B cell (primary cell): ENCODE measurements around the gene C1orf122. TPM values are rescaled to one million over a fixed set of nuclear protein-coding genes. Genes with fewer than 3 reads are reported as not detected.

Source experiments
- ATAC-seq: fragments of 200-7000 bp; cut with Tn5 transposase; one replicate; pipeline ENCODE4 v1.10.0; 2021; ENCODE audit warnings: low read depth, mild to moderate bottlenecking, moderate number of reproducible peaks, moderate library complexity
- CTCF ChIA-PET: fragments of 350-600 bp; sonication (Branson Sonifier 250); formaldehyde crosslinking; loops from one replicate; lab custom pipeline; 2021; ENCODE audit warnings: antibody characterized with exemption, inconsistent platforms; lab: Charles Lee
- POLR2A ChIA-PET: fragments of 350-600 bp; sonication (Branson Sonifier 250); formaldehyde crosslinking; loops from one replicate; lab custom pipeline; 2021; ENCODE audit warnings: antibody characterized with exemption; lab: Charles Lee
- DNase-seq: peaks from one replicate; pipeline ENCODE4 v3.0.0; 2013
- H2AFZ ChIP-seq: 2 replicates; pipeline ENCODE4 v1.6.1; 2012; ENCODE audit warnings: mild to moderate bottlenecking, low read depth, low read length; ENCODE audit not compliant: insufficient read depth, poor library complexity, severe bottlenecking
- H3K27ac ChIP-seq, 2 donors: 1 replicate in 1 of 2; 2 replicates in 1 of 2; pipeline ENCODE4 v1.5.1; 2012 to 2013; ENCODE audit warnings: low read length in 2 of 2, mild to moderate bottlenecking in 2 of 2, moderate library complexity in 1 of 2
- H3K27me3 ChIP-seq, 4 experiments: fragments of 200-600 bp in 1 of 4; sonication (generic) in 1 of 4; replicated peaks in 1 of 4; 1 replicate in 2 of 4; 2 replicates in 2 of 4; pipeline versions ENCODE4 v1.6.1 to v1.7.0; 2013 to 2016; ENCODE audit warnings: low read length in 3 of 4, mild to moderate bottlenecking in 2 of 4, mixed read lengths in 1 of 4, moderate library complexity in 1 of 4; ENCODE audit not compliant: insufficient read depth in 4 of 4, control insufficient read depth in 3 of 4; ENCODE audit errors: control extremely low read depth in 1 of 4
- H3K36me3 ChIP-seq, 2 experiments: replicated peaks in 1 of 2; 1 replicate in 1 of 2; 2 replicates in 1 of 2; pipeline versions ENCODE4 v1.6.1 to v1.7.1; 2013; ENCODE audit warnings: low read length in 1 of 2; ENCODE audit not compliant: insufficient read depth in 2 of 2, control insufficient read depth in 1 of 2; ENCODE audit errors: control extremely low read depth in 1 of 2, extremely low read depth in 1 of 2
- H3K4me1 ChIP-seq, 2 donors: fragments of 200-600 bp in 1 of 2; sonication (generic) in 1 of 2; 1 replicate in 1 of 2; 2 replicates in 1 of 2; pipeline versions ENCODE4 v1.5.1 to v1.6.1; 2013 to 2017; ENCODE audit warnings: low read length in 2 of 2; ENCODE audit not compliant: control insufficient read depth in 2 of 2, insufficient read depth in 2 of 2
- H3K4me2 ChIP-seq: replicated peaks from 2 replicates; pipeline ENCODE3; 2012; ENCODE audit warnings: mild to moderate bottlenecking, low read depth, low read length; ENCODE audit not compliant: poor library complexity, severe bottlenecking
- H3K4me3 ChIP-seq, 5 experiments: fragments of 200-600 bp in 1 of 5; sonication (generic) in 1 of 5; 1 replicate in 3 of 5; 2 replicates in 2 of 5; pipeline versions ENCODE4 v1.5.1 to v1.7.0; 2011 to 2016; ENCODE audit warnings: low read length in 4 of 5, mild to moderate bottlenecking in 4 of 5, low read depth in 2 of 5, control low read depth in 1 of 5, moderate library complexity in 1 of 5; ENCODE audit not compliant: insufficient read depth in 1 of 5; ENCODE audit errors: control extremely low read depth in 1 of 5, extremely low read depth in 1 of 5
- H3K79me2 ChIP-seq: fragments of 200-600 bp; sonication (generic); one replicate; pipeline ENCODE4 v1.6.0; 2016; ENCODE audit warnings: low read length; ENCODE audit not compliant: control insufficient read depth, insufficient read depth
- H3K9ac ChIP-seq: fragments of 200-600 bp; sonication (generic); 2 replicates; pipeline ENCODE4 v1.6.1; 2017; ENCODE audit warnings: mild to moderate bottlenecking, low read length, moderate library complexity
- H3K9me3 ChIP-seq, 3 donors: one replicate each; pipeline versions ENCODE4 v1.6.1 to v1.7.1; 2013; ENCODE audit warnings: low read length in 2 of 3; ENCODE audit not compliant: control insufficient read depth in 2 of 3, insufficient read depth in 1 of 3; ENCODE audit errors: control extremely low read depth in 1 of 3
- H4K20me1 ChIP-seq: 2 replicates; pipeline ENCODE4 v1.6.0; 2012; ENCODE audit warnings: mild to moderate bottlenecking, low read length; ENCODE audit not compliant: insufficient read depth, control insufficient read depth, poor library complexity, severe bottlenecking
- H3K27ac Mint-ChIP-seq: one replicate; pipeline ENCODE4 v1.8.0; 2021; ENCODE audit warnings: mixed read lengths
- H3K27me3 Mint-ChIP-seq: one replicate; pipeline ENCODE4 v1.8.0; 2021; ENCODE audit warnings: mixed read lengths
- H3K4me1 Mint-ChIP-seq: one replicate; pipeline ENCODE4 v1.8.0; 2021; ENCODE audit warnings: mixed read lengths
- H3K4me3 Mint-ChIP-seq: one replicate; pipeline ENCODE4 v1.8.0; 2021; ENCODE audit warnings: mixed read lengths
- H3K9me3 Mint-ChIP-seq: one replicate; pipeline ENCODE4 v1.8.0; 2022; ENCODE audit warnings: mixed read lengths; ENCODE audit not compliant: insufficient read depth
- EZH2 ChIP-seq: IDR thresholded peaks from 2 replicates; pipeline ENCODE4 v1.6.1; 2012; ENCODE audit warnings: borderline replicate concordance, low read depth, mild to moderate bottlenecking, moderate library complexity, low read length; ENCODE audit not compliant: insufficient read depth, poor library complexity, severe bottlenecking
- WGBS: methylation state at CpG from one replicate; pipeline ENCODE4 v1.1.5; 2013; ENCODE audit warnings: missing lambda C conversion rate; ENCODE audit not compliant: insufficient coverage; 5-methylcytosine and 5-hydroxymethylcytosine counted together
- intact Hi-C: fragments of 100-400 bp; cut with micrococcal nuclease; formaldehyde crosslinking; loops from one replicate; pipeline ENCODE4 v1.10.0; 2022
- polyA plus RNA-seq: library from polyadenylated mRNA; depleted of rRNA; stranded (reverse); fragments of >200 nt; gene quantifications from 2 replicates; pipeline ENCODE4 v1.2.3, GENCODE V29; 2012
- total RNA-seq, 2 donors: library from RNA; stranded (reverse); fragments of 120-200 nt in 1 of 2; gene quantifications; 1 replicate in 1 of 2; 2 replicates in 1 of 2; pipeline versions ENCODE4 v1.2.3 to v1.2.4, GENCODE V29; 2013 to 2022
- TF ChIP-seq, protein P1 (sequence below): fragments of 200-600 bp; IDR thresholded peaks from one replicate; pipeline ENCODE4 v1.8.0; 2022; ENCODE audit warnings: antibody characterized with exemption, mild to moderate bottlenecking

C1orf122 gene
- total and polyA plus RNA-seq, 2 donors (not counting 1 experiment from before 2014, with no cell fraction given), result 15.7 to 16.9 TPM

DNA sequence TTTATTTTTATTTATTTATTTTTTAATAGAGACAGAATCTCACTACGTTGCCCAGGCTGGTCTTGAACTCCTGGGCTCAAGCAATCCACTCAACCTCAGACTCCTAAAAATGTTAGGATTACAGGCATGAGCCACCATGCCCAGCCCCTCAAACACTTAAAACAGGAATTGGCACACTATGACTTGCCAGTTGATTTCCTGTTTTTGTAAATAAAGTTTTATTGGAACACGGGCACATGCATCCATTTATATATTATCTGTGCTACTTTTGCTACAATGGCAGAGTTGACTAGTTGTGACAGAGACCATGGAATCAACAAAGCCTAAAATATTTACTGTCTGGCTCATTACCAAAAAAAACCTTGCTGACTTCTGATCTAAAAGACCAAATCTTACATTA, 16.4 kb downstream of the C1orf122 start:
- CTCF ChIA-PET, result interaction anchor here (1.6 kb wide), 1 partner anchor 12 kb away, joined by 6 read pairs; no protein-coding TSS in a partner anchor
- Histone ChIP-seq H3K36me3 (peaks cover 5 to 38% of the 10 kb centered on the region in 2 experiments), H2AFZ (no peak overlapping the region), H3K9me3 (no peaks in the 10 kb centered on the region), H4K20me1 (no peaks in the 10 kb centered on the region), H3K79me2 (peaks cover under 1% of the 10 kb centered on the region), H3K9ac (no peak overlapping the region), H3K27ac (no peak overlapping the region), H3K4me1 (peaks cover 6 to 13% of the 10 kb centered on the region in 2 donors), H3K27me3 (no peaks in the 10 kb centered on the region), H3K4me3 (no peak overlapping the region), H3K4me2 (no peak overlapping the region)
- DNase-seq, result no peak
- intact Hi-C loops, result no loop called here
- WGBS, result no CpG with 5 or more reads among the region's 2 CpGs
- TF ChIP-seq, protein P1, sequence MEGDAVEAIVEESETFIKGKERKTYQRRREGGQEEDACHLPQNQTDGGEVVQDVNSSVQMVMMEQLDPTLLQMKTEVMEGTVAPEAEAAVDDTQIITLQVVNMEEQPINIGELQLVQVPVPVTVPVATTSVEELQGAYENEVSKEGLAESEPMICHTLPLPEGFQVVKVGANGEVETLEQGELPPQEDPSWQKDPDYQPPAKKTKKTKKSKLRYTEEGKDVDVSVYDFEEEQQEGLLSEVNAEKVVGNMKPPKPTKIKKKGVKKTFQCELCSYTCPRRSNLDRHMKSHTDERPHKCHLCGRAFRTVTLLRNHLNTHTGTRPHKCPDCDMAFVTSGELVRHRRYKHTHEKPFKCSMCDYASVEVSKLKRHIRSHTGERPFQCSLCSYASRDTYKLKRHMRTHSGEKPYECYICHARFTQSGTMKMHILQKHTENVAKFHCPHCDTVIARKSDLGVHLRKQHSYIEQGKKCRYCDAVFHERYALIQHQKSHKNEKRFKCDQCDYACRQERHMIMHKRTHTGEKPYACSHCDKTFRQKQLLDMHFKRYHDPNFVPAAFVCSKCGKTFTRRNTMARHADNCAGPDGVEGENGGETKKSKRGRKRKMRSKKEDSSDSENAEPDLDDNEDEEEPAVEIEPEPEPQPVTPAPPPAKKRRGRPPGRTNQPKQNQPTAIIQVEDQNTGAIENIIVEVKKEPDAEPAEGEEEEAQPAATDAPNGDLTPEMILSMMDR, result no peak
- no peak for TF ChIP-seq EZH2
- H3K27ac Mint-ChIP-seq, result no peak overlapping the region
- H3K27me3 Mint-ChIP-seq, result no peaks in the 10 kb centered on the region
- ATAC-seq, result no peak
- POLR2A ChIA-PET, result no interaction called here
- peaks cover 18% of the 10 kb centered on the region for H3K4me1 Mint-ChIP-seq
- no peak overlapping the region for H3K4me3 Mint-ChIP-seq
- H3K9me3 Mint-ChIP-seq, result no peaks in the 10 kb centered on the region

DNA sequence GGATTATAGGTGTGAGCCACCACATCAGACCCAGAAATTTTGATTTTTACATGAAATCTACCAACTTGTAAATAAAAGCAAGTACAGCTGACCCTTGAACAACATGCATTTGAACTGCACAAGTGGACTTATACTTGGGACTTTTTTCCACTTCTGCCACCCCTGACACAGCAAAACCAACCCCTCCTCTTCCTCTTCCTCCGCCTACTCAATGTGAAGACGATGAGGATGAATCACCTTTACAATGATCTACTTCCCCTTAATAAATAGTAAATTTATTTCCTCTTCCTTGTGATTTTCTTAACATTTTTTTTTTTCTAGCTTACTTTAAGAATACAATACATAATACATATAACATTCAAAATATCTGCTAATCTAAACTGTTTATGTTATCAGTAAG, 17.9 kb downstream of the C1orf122 start:
- no peaks in the 10 kb centered on the region for H3K79me2 ChIP-seq
- H2AFZ ChIP-seq, result no peak overlapping the region
- no peak overlapping the region for H3K9ac ChIP-seq
- Mint-ChIP-seq H3K4me1 (peaks cover 9% of the 10 kb centered on the region), H3K27me3 (no peaks in the 10 kb centered on the region), H3K4me3 (no peak overlapping the region), H3K27ac (no peak overlapping the region), H3K9me3 (no peaks in the 10 kb centered on the region)
- no peak overlapping the region for H3K27ac ChIP-seq
- no peaks in the 10 kb centered on the region for H4K20me1 ChIP-seq
- intact Hi-C loops, result no loop called here
- CTCF ChIA-PET, result interaction anchor here (1.1 to 1.2 kb wide), 2 partner anchors 17 to 251 kb away, joined by 3 to 6 read pairs; partner anchors contain the start of genes C1orf122 and YRDC
- H3K4me3 ChIP-seq, result no peak overlapping the region
- H3K27me3 ChIP-seq, result no peaks in the 10 kb centered on the region
- H3K4me2 ChIP-seq, result no peak overlapping the region
- WGBS, result no CpG with 5 or more reads among the region's 2 CpGs
- peaks cover 5 to 49% of the 10 kb centered on the region in 2 experiments for H3K36me3 ChIP-seq
- no peak for ATAC-seq
- H3K4me1 ChIP-seq, result no peaks in the 10 kb centered on the region
- H3K9me3 ChIP-seq, result no peaks in the 10 kb centered on the region
- TF ChIP-seq, protein P1, result no peak
- no peak for TF ChIP-seq EZH2
- DNase-seq, result no peak
- POLR2A ChIA-PET, result interaction anchor here (0.6 kb wide), 1 partner anchor 165 kb away, joined by 5 read pairs; no protein-coding TSS in a partner anchor
